ENCODE data around the gene AGBL1. TPM values are rescaled to one million over a fixed set of nuclear protein-coding genes. Genes with fewer than 3 reads are reported as not detected.

The AGBL1 gene
- total and polyA plus RNA-seq, 2 experiments from 2014 or later, result not detected

DNA sequence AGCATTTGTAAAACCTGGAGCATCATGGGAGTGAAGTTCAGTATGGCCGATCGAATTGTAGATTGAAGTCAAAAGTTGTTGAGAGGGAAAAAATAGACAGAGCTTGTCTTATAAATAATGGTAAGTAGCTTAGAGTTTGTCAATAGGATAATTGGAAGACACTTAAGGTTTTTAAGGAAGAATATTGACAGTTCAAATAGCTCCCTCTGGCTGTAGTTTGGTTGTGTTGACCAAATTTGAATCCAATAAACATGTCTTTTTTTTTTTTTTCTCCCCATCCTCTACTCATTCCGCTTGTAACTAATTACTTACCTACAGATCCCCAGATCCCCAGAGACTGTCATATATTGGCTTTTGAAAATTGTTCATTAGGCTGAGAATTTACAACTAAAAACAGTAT, 677.0 kb downstream of the AGBL1 start:
- Histone ChIP-seq H3K9me3 (ENCODE audit: low read depth) (no peaks in the 10 kb centered on the region), H3K27me3 (replicated peaks; ENCODE audit: insufficient read depth) (no peaks in the 10 kb centered on the region), H3K4me2 (ENCODE audit: unreplicated experiment) (no peak overlapping the region), H3K4me3 (no peak overlapping the region), H3F3A (ENCODE audit: insufficient read depth) (no peaks in the 10 kb centered on the region), H3K9ac (no peak overlapping the region), H4K20me1 (ENCODE audit: insufficient read depth) (no peaks in the 10 kb centered on the region), H3K79me2 (ENCODE audit: insufficient read depth) (no peaks in the 10 kb centered on the region), H3K36me3 (ENCODE audit: low read depth) (no peaks in the 10 kb centered on the region), H3K9me2 (ENCODE audit: insufficient read depth) (no peaks in the 10 kb centered on the region), H3K4me1 (ENCODE audit: insufficient read depth) (no peaks in the 10 kb centered on the region), H3K27ac (no peak overlapping the region), H2AFZ (no peak overlapping the region)
- in situ Hi-C loops (cut with MboI), result no loop called here
- no peak for DNase-seq
- TF ChIP-seq EZH2 (IDR thresholded peaks at IDR 0.05; ENCODE audit: insufficient read depth, poor library complexity, severe bottlenecking) (no peak), EZH2phosphoT487 (IDR thresholded peaks at IDR 0.05; ENCODE audit: insufficient read depth, low read depth) (no peak)
- WGBS, 2 experiments (ENCODE audit: low coverage in 1 of 2, low lambda C conversion rate in 2 of 2, missing lambda C conversion rate in 2 of 2), result 31 to 40% methylated on average over 3 of the region's 3 CpGs

DNA sequence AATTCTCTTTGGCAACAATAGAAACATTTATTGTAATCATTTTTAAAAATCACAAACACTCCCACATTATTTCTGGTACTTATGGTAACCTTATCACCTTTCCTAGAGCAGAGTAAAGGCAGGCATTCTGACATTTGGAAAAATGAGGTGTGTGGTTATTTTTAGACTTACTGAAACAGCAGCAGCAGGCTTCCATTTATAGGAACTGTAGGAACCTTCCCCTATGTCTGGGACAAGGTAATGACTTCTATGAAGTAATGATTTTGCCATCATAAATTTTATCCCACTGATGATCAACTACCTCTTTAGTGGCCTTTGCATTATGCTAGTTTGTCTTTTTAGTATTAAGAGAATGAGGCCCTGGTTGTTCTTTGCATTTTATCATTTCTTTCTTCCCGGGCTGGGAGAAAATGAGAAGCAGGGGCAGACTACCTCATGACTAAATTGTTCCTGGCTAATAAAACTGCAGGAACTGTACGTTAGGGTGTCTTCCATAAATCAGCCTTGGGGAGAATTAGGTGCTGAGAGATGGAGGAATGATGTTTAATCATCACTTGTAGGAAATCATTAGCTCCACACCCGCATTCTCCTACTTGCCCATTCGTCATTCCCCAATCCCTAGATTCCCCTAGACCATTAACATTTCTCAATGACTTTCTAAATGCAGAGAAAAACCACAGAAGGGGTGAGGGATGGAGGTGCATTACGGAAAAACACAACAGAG, 680.3 kb downstream of the AGBL1 start:
- Histone ChIP-seq H3K36me3 (ENCODE audit: low read depth) (no peaks in the 10 kb centered on the region), H4K20me1 (ENCODE audit: insufficient read depth) (no peaks in the 10 kb centered on the region), H3K9ac (no peak overlapping the region), H3K4me1 (ENCODE audit: insufficient read depth) (no peaks in the 10 kb centered on the region), H3K27me3 (replicated peaks; ENCODE audit: insufficient read depth) (no peaks in the 10 kb centered on the region), H3K4me2 (ENCODE audit: unreplicated experiment) (no peak overlapping the region), H3K9me2 (ENCODE audit: insufficient read depth) (no peaks in the 10 kb centered on the region), H2AFZ (no peak overlapping the region), H3F3A (ENCODE audit: insufficient read depth) (no peaks in the 10 kb centered on the region), H3K27ac (no peak overlapping the region), H3K4me3 (no peak overlapping the region), H3K79me2 (ENCODE audit: insufficient read depth) (no peaks in the 10 kb centered on the region), H3K9me3 (ENCODE audit: low read depth) (no peaks in the 10 kb centered on the region)
- no peak for TF ChIP-seq EZH2 (IDR thresholded peaks at IDR 0.05; ENCODE audit: insufficient read depth, poor library complexity, severe bottlenecking)
- TF ChIP-seq EZH2phosphoT487 (IDR thresholded peaks at IDR 0.05; ENCODE audit: insufficient read depth, low read depth), result no peak
- WGBS, 2 experiments (ENCODE audit: low coverage in 1 of 2, low lambda C conversion rate in 2 of 2, missing lambda C conversion rate in 2 of 2), result 2 to 3% methylated on average over 5 of the region's 5 CpGs
- no peak for DNase-seq
- in situ Hi-C loops (cut with MboI), result no loop called here

DNA sequence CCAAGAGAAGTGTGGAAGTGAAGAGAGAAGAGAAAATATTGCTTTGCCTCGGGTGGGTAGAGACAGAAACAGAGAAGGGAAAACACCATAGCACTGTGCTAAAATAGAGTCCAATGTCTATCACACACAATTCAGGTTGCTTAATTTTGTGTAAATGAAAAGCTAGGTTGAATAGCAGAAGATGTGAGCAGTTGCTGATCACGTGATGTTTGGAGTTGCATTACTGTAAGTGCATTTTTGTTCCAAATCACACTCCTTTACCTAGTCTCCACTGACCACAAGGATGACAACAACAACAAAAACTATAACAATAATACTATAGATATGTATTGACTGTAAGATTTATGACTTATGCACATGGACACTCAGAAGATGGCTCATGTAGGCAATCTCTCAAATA, 683.2 kb downstream of the AGBL1 start:
- WGBS, 2 experiments (ENCODE audit: low coverage in 1 of 2, low lambda C conversion rate in 2 of 2, missing lambda C conversion rate in 2 of 2), result 3 to 4% methylated on average over 2 of the region's 2 CpGs
- DNase-seq, result no peak
- no peak overlapping the region for H2AFZ ChIP-seq
- TF ChIP-seq EZH2 (IDR thresholded peaks at IDR 0.05; ENCODE audit: insufficient read depth, poor library complexity, severe bottlenecking), result no peak
- H3K4me2 ChIP-seq (ENCODE audit: unreplicated experiment), result no peak overlapping the region
- H3K4me1 ChIP-seq (ENCODE audit: insufficient read depth), result no peaks in the 10 kb centered on the region
- no peak overlapping the region for H3K9ac ChIP-seq
- no peaks in the 10 kb centered on the region for H3K27me3 ChIP-seq (replicated peaks; ENCODE audit: insufficient read depth)
- H3K9me2 ChIP-seq (ENCODE audit: insufficient read depth), result no peaks in the 10 kb centered on the region
- H3K79me2 ChIP-seq (ENCODE audit: insufficient read depth), result no peaks in the 10 kb centered on the region
- H3K27ac ChIP-seq, result no peak overlapping the region
- no peaks in the 10 kb centered on the region for H3K9me3 ChIP-seq (ENCODE audit: low read depth)
- no peaks in the 10 kb centered on the region for H3K36me3 ChIP-seq (ENCODE audit: low read depth)
- in situ Hi-C loops (cut with MboI), result no loop called here
- no peaks in the 10 kb centered on the region for H4K20me1 ChIP-seq (ENCODE audit: insufficient read depth)
- H3F3A ChIP-seq (ENCODE audit: insufficient read depth), result no peaks in the 10 kb centered on the region
- no peak overlapping the region for H3K4me3 ChIP-seq

DNA sequence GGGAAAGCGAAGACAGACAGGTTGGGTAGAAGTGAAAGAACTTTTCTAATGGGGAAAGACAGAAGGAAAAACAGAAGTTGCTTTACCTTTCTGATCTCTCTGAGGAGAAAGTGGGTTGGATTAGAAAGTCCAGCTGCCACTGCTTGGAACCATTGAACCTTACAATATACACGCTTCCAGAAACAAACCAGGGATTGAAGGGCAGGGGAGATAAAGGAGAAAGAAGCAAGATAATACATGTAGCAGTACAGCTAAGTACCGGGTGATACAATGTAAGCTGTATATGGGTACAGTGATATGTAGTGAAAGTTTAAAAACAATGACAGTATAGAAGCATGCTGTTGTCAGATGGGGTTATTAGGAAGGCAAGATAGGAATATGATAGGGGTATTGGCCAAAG, 684.4 kb downstream of the AGBL1 start:
- in situ Hi-C loops (cut with MboI), result no loop called here
- Histone ChIP-seq H3K9me3 (ENCODE audit: low read depth) (no peaks in the 10 kb centered on the region), H3K4me1 (ENCODE audit: insufficient read depth) (no peaks in the 10 kb centered on the region), H3K27ac (no peak overlapping the region), H4K20me1 (ENCODE audit: insufficient read depth) (no peaks in the 10 kb centered on the region), H3K79me2 (ENCODE audit: insufficient read depth) (no peaks in the 10 kb centered on the region), H3F3A (ENCODE audit: insufficient read depth) (no peaks in the 10 kb centered on the region), H3K9me2 (ENCODE audit: insufficient read depth) (no peaks in the 10 kb centered on the region), H3K9ac (no peak overlapping the region), H3K27me3 (replicated peaks; ENCODE audit: insufficient read depth) (no peaks in the 10 kb centered on the region), H3K4me3 (no peak overlapping the region), H2AFZ (no peak overlapping the region), H3K4me2 (ENCODE audit: unreplicated experiment) (no peak overlapping the region), H3K36me3 (ENCODE audit: low read depth) (no peaks in the 10 kb centered on the region)
- no peak for DNase-seq
- TF ChIP-seq EZH2phosphoT487 (IDR thresholded peaks at IDR 0.05; ENCODE audit: insufficient read depth, low read depth), result no peak
- TF ChIP-seq EZH2 (IDR thresholded peaks at IDR 0.05; ENCODE audit: insufficient read depth, poor library complexity, severe bottlenecking), result no peak
- 12 to 20% methylated on average over 3 of the region's 3 CpGs for WGBS, 2 experiments (ENCODE audit: low coverage in 1 of 2, low lambda C conversion rate in 2 of 2, missing lambda C conversion rate in 2 of 2)

DNA sequence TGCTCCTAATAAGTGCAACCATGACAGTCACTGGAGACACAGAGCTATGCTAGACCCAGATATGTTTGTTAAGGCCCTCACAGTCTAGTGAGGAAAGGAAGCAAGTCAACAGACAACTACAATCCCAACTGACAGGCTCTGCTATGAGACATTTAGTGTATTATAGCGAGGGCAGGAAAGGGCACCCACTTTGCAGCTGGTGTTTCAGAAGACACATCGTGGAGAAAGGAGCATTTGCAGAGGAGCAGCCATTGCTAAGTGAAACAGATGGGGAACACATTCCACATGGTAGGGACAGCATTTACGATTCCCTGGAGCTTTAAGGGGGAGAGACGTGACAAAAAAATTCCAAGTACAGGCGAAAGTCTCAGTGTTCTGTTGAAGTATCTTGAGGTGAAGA, 685.6 kb downstream of the AGBL1 start:
- 1% methylated on average over 5 of the region's 5 CpGs for WGBS, 2 experiments (ENCODE audit: low coverage in 1 of 2, low lambda C conversion rate in 2 of 2, missing lambda C conversion rate in 2 of 2)

More for the DNA sequence above, 685.6 kb downstream of the AGBL1 start:
- H3F3A ChIP-seq (ENCODE audit: insufficient read depth), result no peaks in the 10 kb centered on the region
- H3K27ac ChIP-seq, result no peak overlapping the region
- no peaks in the 10 kb centered on the region for H3K36me3 ChIP-seq (ENCODE audit: low read depth)
- no peaks in the 10 kb centered on the region for H3K9me3 ChIP-seq (ENCODE audit: low read depth)
- in situ Hi-C loops (cut with MboI), result no loop called here
- H2AFZ ChIP-seq, result no peak overlapping the region
- H3K79me2 ChIP-seq (ENCODE audit: insufficient read depth), result no peaks in the 10 kb centered on the region
- H3K4me1 ChIP-seq (ENCODE audit: insufficient read depth), result no peaks in the 10 kb centered on the region
- no peak overlapping the region for H3K9ac ChIP-seq
- H3K9me2 ChIP-seq (ENCODE audit: insufficient read depth), result no peaks in the 10 kb centered on the region
- no peak overlapping the region for H3K4me2 ChIP-seq (ENCODE audit: unreplicated experiment)
- no peak for TF ChIP-seq EZH2phosphoT487 (IDR thresholded peaks at IDR 0.05; ENCODE audit: insufficient read depth, low read depth)
- TF ChIP-seq EZH2 (IDR thresholded peaks at IDR 0.05; ENCODE audit: insufficient read depth, poor library complexity, severe bottlenecking), result no peak
- no peak for DNase-seq
- no peak overlapping the region for H3K4me3 ChIP-seq
- H4K20me1 ChIP-seq (ENCODE audit: insufficient read depth), result no peaks in the 10 kb centered on the region
- H3K27me3 ChIP-seq (replicated peaks; ENCODE audit: insufficient read depth), result no peaks in the 10 kb centered on the region

All from GM23248 (cell line).